ENCODE data around the gene PFDN6. TPM values are rescaled to one million over a fixed set of nuclear protein-coding genes. Genes with fewer than 3 reads are reported as not detected.

The PFDN6 gene
- total RNA-seq, 1 experiment from 2014 or later = 90.5 TPM

DNA sequence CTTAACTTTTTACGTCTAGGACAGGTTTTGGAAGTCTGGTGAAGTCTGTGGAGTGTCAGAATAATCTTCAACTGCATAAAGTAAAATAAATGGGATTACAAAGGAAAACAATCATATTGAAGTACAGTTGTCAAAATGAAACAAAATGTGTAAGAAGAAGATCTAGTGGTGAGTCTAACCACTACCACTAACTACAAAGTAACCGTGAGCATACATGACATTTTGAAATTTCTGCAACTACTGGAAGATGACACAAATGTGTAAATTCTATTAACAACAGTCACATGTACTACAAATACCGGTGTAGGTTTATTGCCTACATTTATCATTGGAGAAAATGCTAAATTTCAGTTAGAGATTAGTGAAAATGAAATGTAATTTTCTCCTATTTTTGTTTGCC lies 47.4 kb upstream of the PFDN6 start:
- ChIA-PET CTCF (interaction anchor here (1.2 kb wide), 1 partner anchor 8 kb away, joined by 3 read pairs; no protein-coding TSS in a partner anchor), POLR2A (no interaction called here), RAD21 (ENCODE audit: low non-redundant PET in 1 of 2, low total read pairs in 2 of 2, uncharacterized antibody in 2 of 2, unreplicated experiment in 2 of 2) (no interaction called here)
- TF ChIP-seq RAD21 (IDR thresholded peaks at IDR 0.05; ENCODE audit: low read depth) = no peak
- TF ChIP-seq JUND (IDR thresholded peaks at IDR 0.05) = no peak
- TF ChIP-seq CBX3 (IDR thresholded peaks at IDR 0.05; ENCODE audit: low read depth) = no peak
- no peak for TF ChIP-seq ATF3 (IDR thresholded peaks at IDR 0.05)
- no peak for TF ChIP-seq EZH2phosphoT487 (IDR thresholded peaks at IDR 0.05; ENCODE audit: borderline replicate concordance)
- TF ChIP-seq CTCF (IDR thresholded peaks at IDR 0.05 in 2 of 3, conservative IDR thresholded peaks at IDR 0.05 in 1 of 3; ENCODE audit: borderline replicate concordance in 1 of 3, insufficient read depth in 1 of 3, low read depth in 2 of 3, low read length in 2 of 3) = no peak
- no peak for TF ChIP-seq EGR1 (IDR thresholded peaks at IDR 0.05; ENCODE audit: low read depth)
- TF ChIP-seq, protein P1, sequence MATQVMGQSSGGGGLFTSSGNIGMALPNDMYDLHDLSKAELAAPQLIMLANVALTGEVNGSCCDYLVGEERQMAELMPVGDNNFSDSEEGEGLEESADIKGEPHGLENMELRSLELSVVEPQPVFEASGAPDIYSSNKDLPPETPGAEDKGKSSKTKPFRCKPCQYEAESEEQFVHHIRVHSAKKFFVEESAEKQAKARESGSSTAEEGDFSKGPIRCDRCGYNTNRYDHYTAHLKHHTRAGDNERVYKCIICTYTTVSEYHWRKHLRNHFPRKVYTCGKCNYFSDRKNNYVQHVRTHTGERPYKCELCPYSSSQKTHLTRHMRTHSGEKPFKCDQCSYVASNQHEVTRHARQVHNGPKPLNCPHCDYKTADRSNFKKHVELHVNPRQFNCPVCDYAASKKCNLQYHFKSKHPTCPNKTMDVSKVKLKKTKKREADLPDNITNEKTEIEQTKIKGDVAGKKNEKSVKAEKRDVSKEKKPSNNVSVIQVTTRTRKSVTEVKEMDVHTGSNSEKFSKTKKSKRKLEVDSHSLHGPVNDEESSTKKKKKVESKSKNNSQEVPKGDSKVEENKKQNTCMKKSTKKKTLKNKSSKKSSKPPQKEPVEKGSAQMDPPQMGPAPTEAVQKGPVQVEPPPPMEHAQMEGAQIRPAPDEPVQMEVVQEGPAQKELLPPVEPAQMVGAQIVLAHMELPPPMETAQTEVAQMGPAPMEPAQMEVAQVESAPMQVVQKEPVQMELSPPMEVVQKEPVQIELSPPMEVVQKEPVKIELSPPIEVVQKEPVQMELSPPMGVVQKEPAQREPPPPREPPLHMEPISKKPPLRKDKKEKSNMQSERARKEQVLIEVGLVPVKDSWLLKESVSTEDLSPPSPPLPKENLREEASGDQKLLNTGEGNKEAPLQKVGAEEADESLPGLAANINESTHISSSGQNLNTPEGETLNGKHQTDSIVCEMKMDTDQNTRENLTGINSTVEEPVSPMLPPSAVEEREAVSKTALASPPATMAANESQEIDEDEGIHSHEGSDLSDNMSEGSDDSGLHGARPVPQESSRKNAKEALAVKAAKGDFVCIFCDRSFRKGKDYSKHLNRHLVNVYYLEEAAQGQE (IDR thresholded peaks at IDR 0.05; ENCODE audit: low read depth) = no peak
- no peak for TF ChIP-seq FOSL1 (IDR thresholded peaks at IDR 0.05; ENCODE audit: low read depth)
- TF ChIP-seq MAX (IDR thresholded peaks at IDR 0.05) = no peak
- TF ChIP-seq SRF (IDR thresholded peaks at IDR 0.05; ENCODE audit: low read depth) = no peak
- TF ChIP-seq TCF7L2 (IDR thresholded peaks at IDR 0.05; ENCODE audit: borderline replicate concordance, extremely low read depth, insufficient read depth, insufficient read length) = no peak
- no peak for TF ChIP-seq SIN3A (IDR thresholded peaks at IDR 0.05; ENCODE audit: low read depth)
- TF ChIP-seq YY1 (IDR thresholded peaks at IDR 0.05; ENCODE audit: extremely low read depth, insufficient replicate concordance, low read depth, low read length) = no peak
- no peak for TF ChIP-seq POLR2AphosphoS5 (IDR thresholded peaks at IDR 0.05; ENCODE audit: low read depth, low read length)
- TF ChIP-seq EZH2 (IDR thresholded peaks at IDR 0.05) = no peak
- no TSS peak for BruUV-seq (replicated peaks)
- Histone ChIP-seq H3K4me3 (replicated peaks in 1 of 2; ENCODE audit: low read depth in 1 of 2, low read length in 2 of 2) (no peak overlapping the region), H3K4me1 (ENCODE audit: control insufficient read depth in 1 of 2, insufficient read depth in 2 of 2, low read length in 2 of 2) (peaks cover 2 to 4% of the 10 kb centered on the region in 2 experiments; a peak in 2 of 4 replicates), H4K20me1 (ENCODE audit: insufficient read depth) (no peaks in the 10 kb centered on the region), H3K9me3 (ENCODE audit: control insufficient read depth in 1 of 2, insufficient read depth in 1 of 2, low read depth in 1 of 2, low read length in 2 of 2) (no peaks in the 10 kb centered on the region), H3K27ac (ENCODE audit: low read depth, low read length) (no peak overlapping the region), H3K4me2 (ENCODE audit: low read length) (no peak overlapping the region), H2AFZ (ENCODE audit: low read depth, low read length, poor library complexity, severe bottlenecking) (no peak overlapping the region), H3K36me3 (ENCODE audit: control insufficient read depth in 1 of 2, insufficient read depth in 2 of 2, low read length in 2 of 2) (no peaks in the 10 kb centered on the region), H3K9me2 (ENCODE audit: insufficient read depth) (no peaks in the 10 kb centered on the region), H3K79me2 (ENCODE audit: insufficient read depth, low read length) (no peaks in the 10 kb centered on the region), H3K9ac (ENCODE audit: low read length) (no peak overlapping the region), H3K27me3 (ENCODE audit: insufficient read depth, low read length) (no peaks in the 10 kb centered on the region)
- intact Hi-C loops (cut with micrococcal nuclease) = no loop called here
- ATAC-seq = no peak
- no peak for DNase-seq (ENCODE audit: low read depth, low spot score)
